Chondrocyte (in vitro differentiated cells): ENCODE measurements around the gene ZC3HAV1. TPM values are rescaled to one million over a fixed set of nuclear protein-coding genes. Genes with fewer than 3 reads are reported as not detected.

ENCODE experiments used
- DNase-seq: peaks from one replicate; pipeline ENCODE4 v3.0.0; 2021; ENCODE audit warnings: mixed read lengths, low spot score
- H3K27ac Mint-ChIP-seq: one replicate; pipeline ENCODE4 v1.8.0; 2021; ENCODE audit warnings: mild to moderate bottlenecking, moderate library complexity, mixed read lengths; ENCODE audit not compliant: unreplicated experiment
- H3K27me3 Mint-ChIP-seq: 2 replicates; pipeline ENCODE4 v1.8.0; 2021; ENCODE audit warnings: low read depth, mixed read lengths
- H3K36me3 Mint-ChIP-seq: 2 replicates; pipeline ENCODE4 v1.8.0; 2021; ENCODE audit warnings: low read depth, mixed read lengths
- H3K4me1 Mint-ChIP-seq: 2 replicates; pipeline ENCODE4 v1.8.0; 2021; ENCODE audit warnings: low read depth, mild to moderate bottlenecking, mixed read lengths
- H3K4me3 Mint-ChIP-seq: one replicate; pipeline ENCODE4 v1.8.0; 2021; ENCODE audit warnings: mild to moderate bottlenecking, moderate library complexity, mixed read lengths; ENCODE audit not compliant: unreplicated experiment
- H3K9me3 Mint-ChIP-seq: 2 replicates; pipeline ENCODE4 v1.8.0; 2021; ENCODE audit warnings: low read depth, mixed read lengths
- CTCF ChIP-seq: fragments of 200-600 bp; sonication (generic); IDR thresholded peaks from 2 replicates; pipeline ENCODE4 v1.5.0; 2021; ENCODE audit warnings: antibody characterized with exemption, mild to moderate bottlenecking, moderate library complexity
- total RNA-seq: library from RNA; stranded (reverse); gene quantifications from 3 replicates; pipeline ENCODE4 v1.2.1, GENCODE V29; 2021

ZC3HAV1 gene
- total RNA-seq, 1 donor from 2014 or later: 34.1 TPM

- Mint-ChIP-seq H3K4me3 (no peak overlapping the region), H3K27ac (no peak overlapping the region), H3K27me3 (no peaks in the 10 kb centered on the region), H3K9me3 (no peaks in the 10 kb centered on the region), H3K4me1 (peaks cover 15% of the 10 kb centered on the region), H3K36me3 (no peaks in the 10 kb centered on the region)
- DNase-seq: no peak
- TF ChIP-seq CTCF: no peak
These were observed 2.8 kb upstream of the ZC3HAV1 start for GRCh38 chr7:139112316-139112715.

- Mint-ChIP-seq H3K4me1 (peaks cover 20% of the 10 kb centered on the region), H3K36me3 (no peaks in the 10 kb centered on the region), H3K27ac (no peak overlapping the region), H3K4me3 (no peak overlapping the region), H3K27me3 (no peaks in the 10 kb centered on the region), H3K9me3 (no peaks in the 10 kb centered on the region)
- DNase-seq: no peak
- TF ChIP-seq CTCF: no peak
These were observed 2.3 kb upstream of the ZC3HAV1 start for GRCh38 chr7:139111811-139112301.

GRCh38 chr7:139111147-139111546, 1.6 kb upstream of the ZC3HAV1 start:
- Mint-ChIP-seq H3K27ac (no peak overlapping the region), H3K4me1 (peaks cover 23% of the 10 kb centered on the region), H3K9me3 (no peaks in the 10 kb centered on the region), H3K4me3 (no peak overlapping the region), H3K27me3 (no peaks in the 10 kb centered on the region), H3K36me3 (no peaks in the 10 kb centered on the region)
- no peak for TF ChIP-seq CTCF
- no peak for DNase-seq

- Mint-ChIP-seq H3K27me3 (no peaks in the 10 kb centered on the region), H3K4me1 (peaks cover 28% of the 10 kb centered on the region), H3K27ac (peak overlapping the region; percentile 80), H3K4me3 (peak overlapping the region; percentile 92), H3K36me3 (no peaks in the 10 kb centered on the region), H3K9me3 (no peaks in the 10 kb centered on the region)
- DNase-seq: no peak
- no peak for TF ChIP-seq CTCF
These were observed 477 bp upstream of the ZC3HAV1 start for GRCh38 chr7:139109983-139110411.

GRCh38 chr7:139108266-139109187, 993 bp downstream of the ZC3HAV1 start:
- TF ChIP-seq CTCF: no peak
- Mint-ChIP-seq H3K9me3 (no peaks in the 10 kb centered on the region), H3K4me3 (peak overlapping the region; percentile 92), H3K27me3 (no peaks in the 10 kb centered on the region), H3K4me1 (peaks cover 35% of the 10 kb centered on the region), H3K27ac (peak overlapping the region; percentile 90), H3K36me3 (no peaks in the 10 kb centered on the region)
- peak; percentile 94 for DNase-seq
